ENCODE data around the gene PLCD3.

The PLCD3 gene

DNA sequence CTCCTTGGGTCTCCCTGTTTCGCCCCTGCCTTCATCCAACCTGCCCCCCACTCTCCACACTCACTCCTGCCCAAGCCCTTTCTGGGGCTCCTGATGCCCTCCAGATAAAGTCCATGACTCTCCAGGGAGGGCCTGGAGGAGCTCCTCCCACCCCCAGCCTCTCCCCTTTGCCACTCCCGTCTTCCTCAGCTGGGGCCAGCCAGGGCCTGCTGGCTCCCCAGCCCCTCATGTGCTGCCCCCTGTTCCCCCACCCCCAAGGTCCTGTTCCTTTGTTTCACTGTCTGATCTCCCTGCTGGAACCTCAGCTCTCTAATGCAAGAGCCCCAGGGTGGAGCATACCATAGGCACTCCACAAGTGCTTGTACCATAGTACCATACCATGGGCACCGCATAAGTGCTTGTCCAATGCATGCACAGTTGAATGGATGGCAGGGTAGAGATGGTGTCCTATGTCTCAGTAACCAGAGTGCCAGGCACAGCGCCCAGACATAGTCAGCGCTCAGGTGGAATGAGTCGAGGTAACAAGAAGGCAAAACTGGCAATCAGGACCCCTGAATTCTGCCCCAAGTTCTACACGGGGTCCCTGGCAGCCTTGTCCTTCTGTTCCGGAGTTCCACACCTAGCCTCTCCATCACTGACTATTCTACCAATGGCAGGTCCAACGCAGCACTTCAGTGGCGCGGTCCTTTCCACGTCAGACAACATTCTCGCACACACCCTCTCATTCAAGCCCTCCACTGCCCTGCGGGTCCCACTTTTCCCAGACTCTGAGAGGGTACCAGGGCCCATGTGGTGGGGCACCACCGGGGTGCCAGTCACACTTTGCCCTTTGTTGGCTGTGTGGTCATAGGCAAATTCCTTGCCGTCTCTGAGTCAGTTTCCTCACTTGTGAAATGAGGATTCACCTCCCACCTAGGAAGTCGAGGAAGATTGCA, 1.4 kb downstream of the PLCD3 start:
- Histone ChIP-seq H3K4me2 (ENCODE audit: low read depth, low read length, poor library complexity, severe bottlenecking) (no peak overlapping the region), H2AFZ (ENCODE audit: low read depth, low read length, severe bottlenecking) (no peak overlapping the region), H4K20me1 (ENCODE audit: low read depth, low read length) (no peaks in the 10 kb centered on the region), H3K79me2 (ENCODE audit: insufficient read depth, low read length) (no peaks in the 10 kb centered on the region), H3F3A (ENCODE audit: insufficient read depth) (peaks cover 4% of the 10 kb centered on the region; the same call in 1 of the 2 replicates), H3K27ac (ENCODE audit: low read depth, low read length) (no peak overlapping the region), H3K4me3 (ENCODE audit: insufficient read depth, low read length, poor library complexity, severe bottlenecking) (no peak overlapping the region), H3K9me3 (ENCODE audit: insufficient read depth, low read length) (no peaks in the 10 kb centered on the region), H3K27me3 (ENCODE audit: low read length) (no peaks in the 10 kb centered on the region), H3K36me3 (ENCODE audit: low read length) (no peaks in the 10 kb centered on the region), H3K9ac (ENCODE audit: low read length) (no peak overlapping the region), H3K9me2 (replicated peaks; ENCODE audit: insufficient read depth, low read length) (no peaks in the 10 kb centered on the region)
- TF ChIP-seq EZH2phosphoT487 (conservative IDR thresholded peaks at IDR 0.05; ENCODE audit: low read length) = no peak
- TF ChIP-seq, protein P1, sequence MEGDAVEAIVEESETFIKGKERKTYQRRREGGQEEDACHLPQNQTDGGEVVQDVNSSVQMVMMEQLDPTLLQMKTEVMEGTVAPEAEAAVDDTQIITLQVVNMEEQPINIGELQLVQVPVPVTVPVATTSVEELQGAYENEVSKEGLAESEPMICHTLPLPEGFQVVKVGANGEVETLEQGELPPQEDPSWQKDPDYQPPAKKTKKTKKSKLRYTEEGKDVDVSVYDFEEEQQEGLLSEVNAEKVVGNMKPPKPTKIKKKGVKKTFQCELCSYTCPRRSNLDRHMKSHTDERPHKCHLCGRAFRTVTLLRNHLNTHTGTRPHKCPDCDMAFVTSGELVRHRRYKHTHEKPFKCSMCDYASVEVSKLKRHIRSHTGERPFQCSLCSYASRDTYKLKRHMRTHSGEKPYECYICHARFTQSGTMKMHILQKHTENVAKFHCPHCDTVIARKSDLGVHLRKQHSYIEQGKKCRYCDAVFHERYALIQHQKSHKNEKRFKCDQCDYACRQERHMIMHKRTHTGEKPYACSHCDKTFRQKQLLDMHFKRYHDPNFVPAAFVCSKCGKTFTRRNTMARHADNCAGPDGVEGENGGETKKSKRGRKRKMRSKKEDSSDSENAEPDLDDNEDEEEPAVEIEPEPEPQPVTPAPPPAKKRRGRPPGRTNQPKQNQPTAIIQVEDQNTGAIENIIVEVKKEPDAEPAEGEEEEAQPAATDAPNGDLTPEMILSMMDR (IDR thresholded peaks at IDR 0.05; ENCODE audit: insufficient read depth, low read length, poor library complexity, severe bottlenecking) = no peak

DNA sequence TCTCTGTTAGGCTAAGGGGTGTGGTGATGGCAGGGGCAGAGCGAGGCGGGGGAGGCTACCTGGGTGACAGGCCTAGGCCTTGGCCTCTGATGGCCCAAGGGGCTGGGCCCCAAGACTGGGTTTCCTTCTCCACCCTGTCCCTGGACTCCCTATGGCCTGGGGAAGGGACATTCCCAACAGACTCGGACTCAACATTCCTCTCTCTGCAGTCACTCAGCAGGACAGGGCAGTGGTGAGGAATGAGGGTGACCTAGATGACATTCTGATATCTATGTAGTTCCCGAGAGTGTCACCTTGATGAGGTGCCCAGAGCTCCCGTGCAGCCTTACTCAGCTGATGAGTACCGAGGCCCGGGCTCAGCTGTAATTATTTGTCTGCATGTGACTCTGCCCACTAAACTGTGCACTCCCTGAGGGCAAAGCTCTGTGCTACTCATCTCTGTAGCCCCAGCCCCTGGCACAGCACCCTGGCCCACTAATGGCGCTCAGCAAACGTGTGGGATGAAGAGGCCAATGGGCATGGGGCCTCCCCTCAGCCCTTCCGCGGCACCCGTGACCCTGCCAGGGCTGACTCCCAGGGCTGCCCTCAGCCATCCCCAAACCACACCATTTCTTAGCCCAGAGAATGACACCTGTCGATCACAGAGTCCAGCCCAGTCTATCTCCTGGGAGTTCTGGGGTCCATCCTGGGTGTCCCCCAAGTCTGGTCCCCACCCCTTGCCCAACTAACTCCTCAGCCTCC, 2.2 kb downstream of the PLCD3 start:
- Histone ChIP-seq H3K9me2 (replicated peaks; ENCODE audit: insufficient read depth, low read length) (no peaks in the 10 kb centered on the region), H3K9me3 (ENCODE audit: insufficient read depth, low read length) (no peaks in the 10 kb centered on the region), H3K27ac (ENCODE audit: low read depth, low read length) (no peak overlapping the region), H4K20me1 (ENCODE audit: low read depth, low read length) (no peaks in the 10 kb centered on the region), H3K4me3 (ENCODE audit: insufficient read depth, low read length, poor library complexity, severe bottlenecking) (no peak overlapping the region), H3K79me2 (ENCODE audit: insufficient read depth, low read length) (no peaks in the 10 kb centered on the region), H3K27me3 (ENCODE audit: low read length) (no peaks in the 10 kb centered on the region), H3K36me3 (ENCODE audit: low read length) (no peaks in the 10 kb centered on the region), H3K9ac (ENCODE audit: low read length) (no peak overlapping the region), H3K4me2 (ENCODE audit: low read depth, low read length, poor library complexity, severe bottlenecking) (no peak overlapping the region), H3F3A (ENCODE audit: insufficient read depth) (peaks cover 4% of the 10 kb centered on the region; the same call in 1 of the 2 replicates), H2AFZ (ENCODE audit: low read depth, low read length, severe bottlenecking) (no peak overlapping the region)
- TF ChIP-seq, protein P1 (IDR thresholded peaks at IDR 0.05; ENCODE audit: insufficient read depth, low read length, poor library complexity, severe bottlenecking) = no peak

DNA sequence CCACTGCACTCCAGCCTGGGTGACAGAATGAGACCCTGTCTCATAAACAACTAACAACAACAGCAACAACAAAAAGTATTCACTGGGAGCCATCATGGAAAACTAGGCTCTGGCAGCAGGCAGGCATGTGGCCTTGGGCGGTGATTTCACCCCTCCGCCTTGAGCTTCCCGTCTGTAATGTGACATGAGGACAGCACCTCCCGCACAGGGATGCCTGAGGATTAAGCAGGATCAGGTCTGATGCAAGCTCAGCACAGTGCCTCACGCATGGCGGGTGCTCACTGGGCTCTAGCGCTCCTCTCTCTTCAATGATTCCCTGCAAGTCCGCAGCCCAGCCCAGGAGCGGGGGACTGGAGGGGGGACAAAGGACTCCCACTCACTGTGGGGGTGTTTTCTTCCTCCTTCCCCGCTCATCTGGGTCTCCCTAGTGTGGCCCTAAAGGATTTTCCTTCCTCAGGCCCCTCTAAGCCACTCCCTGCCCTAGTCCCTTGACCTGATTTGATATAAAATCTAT, 2.8 kb downstream of the PLCD3 start:
- no peak overlapping the region for H3K27ac ChIP-seq (ENCODE audit: low read depth, low read length)
- TF ChIP-seq, protein P1 (IDR thresholded peaks at IDR 0.05; ENCODE audit: insufficient read depth, low read length, poor library complexity, severe bottlenecking) = no peak
- no peak for TF ChIP-seq EZH2phosphoT487 (conservative IDR thresholded peaks at IDR 0.05; ENCODE audit: low read length)
- no peaks in the 10 kb centered on the region for H3K79me2 ChIP-seq (ENCODE audit: insufficient read depth, low read length)
- H3K27me3 ChIP-seq (ENCODE audit: low read length) = no peaks in the 10 kb centered on the region
- H3K36me3 ChIP-seq (ENCODE audit: low read length) = no peaks in the 10 kb centered on the region
- H3K9me2 ChIP-seq (replicated peaks; ENCODE audit: insufficient read depth, low read length) = no peaks in the 10 kb centered on the region
- no peaks in the 10 kb centered on the region for H3K9me3 ChIP-seq (ENCODE audit: insufficient read depth, low read length)
- H2AFZ ChIP-seq (ENCODE audit: low read depth, low read length, severe bottlenecking) = no peak overlapping the region
- no peaks in the 10 kb centered on the region for H4K20me1 ChIP-seq (ENCODE audit: low read depth, low read length)
- H3K9ac ChIP-seq (ENCODE audit: low read length) = no peak overlapping the region
- H3K4me3 ChIP-seq (ENCODE audit: insufficient read depth, low read length, poor library complexity, severe bottlenecking) = no peak overlapping the region
- H3F3A ChIP-seq (ENCODE audit: insufficient read depth) = peaks cover 4% of the 10 kb centered on the region; the same call in 1 of the 2 replicates
- no peak overlapping the region for H3K4me2 ChIP-seq (ENCODE audit: low read depth, low read length, poor library complexity, severe bottlenecking)

Measured in SU-DHL-6 (cell line).